ENCODE data around the gene BID. TPM values are rescaled to one million over a fixed set of nuclear protein-coding genes. Genes with fewer than 3 reads are reported as not detected.

Gene BID
- 34.3 and 36.4 TPM in 2 replicates for total RNA-seq

- intact Hi-C loops (cut with micrococcal nuclease), result loop anchor here (10.0 kb wide), 1 partner anchor 560 kb away; the partner anchor contains the start of gene ADA2
Observed at GRCh38 chr22:17774206-17774925, at the start of gene BID. Gene BID, minus strand, starts transcription at chr22:17774469. Its CDS starts 24,353 bp downstream, at chr22:17750116.

DNA sequence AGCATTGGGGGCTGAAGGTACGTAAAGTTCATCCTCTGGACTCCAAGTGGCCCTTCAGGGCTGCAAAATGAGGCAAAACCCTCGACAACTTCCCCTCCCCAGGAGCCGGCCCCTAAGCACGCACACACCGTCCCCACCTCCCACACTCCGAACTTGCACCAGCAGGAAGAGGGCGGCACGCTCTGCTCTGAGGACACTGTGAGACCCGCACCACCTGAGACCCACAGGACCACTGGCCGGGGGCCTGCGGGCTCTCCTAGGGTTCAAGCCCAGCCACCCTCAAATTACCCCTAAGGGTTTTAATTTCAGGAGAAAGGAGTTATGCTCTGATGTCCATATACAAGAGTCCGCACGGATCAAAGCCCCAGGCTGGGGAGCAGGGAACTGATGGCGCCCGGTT lies 49.7 kb upstream of the BID start:
- intact Hi-C loops (cut with micrococcal nuclease), result no loop called here

DNA sequence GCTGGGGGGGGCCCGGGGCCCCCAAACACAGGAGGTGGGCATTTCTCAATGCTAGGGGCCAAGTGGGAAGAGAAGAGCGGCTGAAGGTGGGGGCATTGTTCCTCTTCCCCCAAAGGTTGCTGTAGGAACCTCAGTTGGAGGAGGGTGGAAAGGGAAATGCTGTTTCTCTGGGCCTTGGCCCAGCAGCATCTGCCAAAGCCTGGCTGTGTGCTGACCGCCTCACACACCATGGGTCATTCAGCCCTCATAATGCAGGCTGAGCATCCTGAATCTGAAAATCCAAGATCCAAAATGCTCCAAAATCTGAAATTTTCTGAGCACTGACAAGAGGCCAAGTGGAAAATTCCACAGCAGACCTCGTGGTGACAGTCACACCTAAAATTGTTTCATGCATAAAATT lies 49.0 kb upstream of the BID start:
- intact Hi-C loops (cut with micrococcal nuclease), result no loop called here

DNA sequence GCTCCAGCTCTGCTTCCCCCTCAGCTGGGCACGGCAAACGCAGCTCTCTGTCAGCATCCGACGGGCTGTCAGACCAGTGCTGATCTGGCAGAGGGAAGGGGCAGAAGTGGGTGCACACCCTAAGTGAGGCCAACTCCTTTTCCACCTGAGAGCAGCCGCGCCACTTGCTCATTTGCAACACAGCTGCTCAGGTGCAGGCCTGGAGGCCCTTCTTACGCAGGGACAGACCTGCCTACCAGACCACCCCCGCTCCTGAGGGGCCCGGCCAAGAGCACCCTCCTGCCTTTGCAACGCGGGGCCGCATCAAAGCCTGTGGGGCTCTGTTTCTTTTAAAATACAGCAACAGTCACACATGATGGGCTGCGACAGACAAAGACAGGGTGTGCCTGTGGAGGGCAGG lies 47.8 kb upstream of the BID start:
- intact Hi-C loops (cut with micrococcal nuclease), result no loop called here

DNA sequence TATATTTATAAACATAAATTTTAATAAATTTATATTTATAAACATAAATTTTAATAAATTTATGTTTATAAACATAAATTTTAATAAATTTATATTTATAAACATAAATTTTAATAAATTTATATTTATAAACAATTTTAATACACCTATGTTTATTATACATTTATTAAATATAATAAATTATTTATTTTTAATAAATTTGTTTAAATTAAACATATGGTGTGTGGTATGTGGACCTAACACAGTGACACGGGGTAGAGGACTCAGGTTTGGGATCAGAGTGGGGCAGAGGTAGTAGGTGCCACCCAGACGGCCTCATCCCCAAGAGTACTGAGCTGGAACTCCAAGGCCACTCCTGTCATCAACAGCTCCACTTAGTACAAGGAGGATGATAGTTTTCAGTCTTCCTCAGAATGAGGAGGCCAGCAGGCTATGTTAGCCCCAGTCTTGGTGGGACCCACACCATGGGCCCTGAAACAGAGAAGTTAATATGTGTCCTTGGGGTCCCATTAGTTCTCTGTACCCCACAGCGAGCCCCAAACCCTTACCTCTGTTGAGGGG lies 46.7 kb upstream of the BID start:
- intact Hi-C loops (cut with micrococcal nuclease), result no loop called here

GRCh38 chr22:17818649-17819048 lies 44.4 kb upstream of the BID start:
- intact Hi-C loops (cut with micrococcal nuclease), result no loop called here

- intact Hi-C loops (cut with micrococcal nuclease), result no loop called here
Observed at GRCh38 chr22:17818180-17818579, 43.9 kb upstream of the BID start.

- intact Hi-C loops (cut with micrococcal nuclease), result no loop called here
Observed at GRCh38 chr22:17817511-17818065, 43.3 kb upstream of the BID start.

DNA sequence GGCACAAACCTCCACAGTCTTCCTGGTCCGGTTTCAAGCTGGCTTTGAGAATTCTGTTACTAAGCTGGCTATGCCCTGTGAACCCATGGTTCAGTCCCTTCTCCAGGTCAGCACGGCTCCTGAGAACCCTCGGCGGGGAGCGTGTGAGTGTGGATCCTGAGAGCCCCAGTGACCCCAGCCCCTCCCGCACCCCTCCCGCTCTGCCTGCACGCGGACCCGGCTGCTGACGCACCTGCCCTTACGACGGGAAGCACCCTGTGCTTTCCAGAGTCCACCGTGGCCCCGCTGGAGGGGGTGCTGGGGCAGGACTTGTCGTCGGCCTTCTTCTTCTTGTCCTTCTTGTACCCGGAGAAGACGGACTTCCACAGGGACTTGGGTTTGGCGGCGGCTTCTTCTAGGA lies 42.8 kb upstream of the BID start:
- intact Hi-C loops (cut with micrococcal nuclease), result no loop called here

GRCh38 chr22:17816649-17817048 lies 42.4 kb upstream of the BID start:
- intact Hi-C loops (cut with micrococcal nuclease), result no loop called here

- intact Hi-C loops (cut with micrococcal nuclease), result no loop called here
Observed at GRCh38 chr22:17815703-17816254, 41.5 kb upstream of the BID start.

DNA sequence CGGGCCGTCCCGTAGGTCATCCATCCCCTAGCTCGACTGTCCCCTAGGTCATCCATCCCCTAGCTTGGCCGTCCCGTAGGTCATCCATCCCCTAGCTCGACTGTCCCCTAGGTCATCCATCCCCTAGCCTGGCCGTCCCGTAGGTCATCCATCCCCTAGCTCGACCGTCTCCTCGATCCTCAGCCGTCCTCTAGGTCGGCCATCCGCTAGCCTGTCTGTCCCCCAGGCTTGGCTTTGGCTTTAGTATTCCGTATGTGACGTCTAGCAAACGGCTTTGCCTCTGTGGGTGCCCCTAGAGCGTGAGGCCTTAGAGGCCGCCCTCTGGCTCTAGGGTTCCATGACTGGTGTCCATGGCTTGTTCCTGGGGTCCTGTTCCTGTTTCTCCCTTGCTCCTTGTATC lies 40.6 kb upstream of the BID start:
- intact Hi-C loops (cut with micrococcal nuclease), result no loop called here

DNA sequence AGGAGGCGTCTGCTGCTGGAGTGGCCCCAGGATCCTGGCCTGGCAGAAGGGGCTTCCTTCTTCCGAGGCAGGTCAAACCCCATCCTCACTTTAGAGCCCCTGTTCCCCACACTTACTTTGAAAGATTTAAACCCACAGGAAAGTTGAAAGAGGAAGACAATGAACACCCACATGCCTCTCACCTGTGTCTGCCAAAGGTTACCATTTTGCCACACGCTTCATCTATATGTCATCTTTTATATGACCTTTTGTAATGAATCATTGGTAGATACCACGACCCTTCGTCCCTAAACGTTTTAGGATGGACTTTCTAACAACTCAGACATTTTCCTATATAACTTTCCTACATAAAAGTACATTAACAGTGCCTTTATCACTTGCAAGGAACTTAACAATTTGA lies 39.8 kb upstream of the BID start:
- intact Hi-C loops (cut with micrococcal nuclease), result no loop called here

- intact Hi-C loops (cut with micrococcal nuclease), result no loop called here
Observed at GRCh38 chr22:17811119-17811518, 36.9 kb upstream of the BID start.

DNA sequence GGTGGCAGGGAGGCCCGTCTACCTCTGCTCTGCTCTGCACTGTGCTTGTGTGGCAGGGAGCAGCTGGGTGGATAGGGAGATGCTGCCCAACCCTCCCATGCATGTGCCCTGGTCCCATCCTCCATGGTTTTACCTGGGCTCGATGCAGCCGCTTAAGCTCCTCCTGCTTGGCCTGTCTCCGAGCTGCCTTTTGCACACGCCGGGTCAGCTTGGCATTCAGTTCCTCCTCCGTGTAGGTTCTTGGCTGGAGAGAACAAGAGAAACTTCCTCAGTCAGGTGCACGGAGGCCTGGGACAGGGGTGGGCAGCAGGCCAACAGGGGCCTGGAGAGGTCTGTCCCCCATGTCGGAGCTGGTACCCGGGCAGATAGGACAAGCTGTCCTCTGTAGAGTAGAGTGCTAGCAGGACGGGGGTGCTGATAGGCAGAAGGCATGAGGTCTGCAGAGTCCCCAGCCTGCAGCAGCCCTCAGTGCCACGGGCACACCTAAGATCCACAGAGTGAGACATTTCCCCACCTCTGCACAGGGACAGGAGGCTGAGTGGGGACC lies 36.4 kb upstream of the BID start:
- intact Hi-C loops (cut with micrococcal nuclease), result no loop called here

DNA sequence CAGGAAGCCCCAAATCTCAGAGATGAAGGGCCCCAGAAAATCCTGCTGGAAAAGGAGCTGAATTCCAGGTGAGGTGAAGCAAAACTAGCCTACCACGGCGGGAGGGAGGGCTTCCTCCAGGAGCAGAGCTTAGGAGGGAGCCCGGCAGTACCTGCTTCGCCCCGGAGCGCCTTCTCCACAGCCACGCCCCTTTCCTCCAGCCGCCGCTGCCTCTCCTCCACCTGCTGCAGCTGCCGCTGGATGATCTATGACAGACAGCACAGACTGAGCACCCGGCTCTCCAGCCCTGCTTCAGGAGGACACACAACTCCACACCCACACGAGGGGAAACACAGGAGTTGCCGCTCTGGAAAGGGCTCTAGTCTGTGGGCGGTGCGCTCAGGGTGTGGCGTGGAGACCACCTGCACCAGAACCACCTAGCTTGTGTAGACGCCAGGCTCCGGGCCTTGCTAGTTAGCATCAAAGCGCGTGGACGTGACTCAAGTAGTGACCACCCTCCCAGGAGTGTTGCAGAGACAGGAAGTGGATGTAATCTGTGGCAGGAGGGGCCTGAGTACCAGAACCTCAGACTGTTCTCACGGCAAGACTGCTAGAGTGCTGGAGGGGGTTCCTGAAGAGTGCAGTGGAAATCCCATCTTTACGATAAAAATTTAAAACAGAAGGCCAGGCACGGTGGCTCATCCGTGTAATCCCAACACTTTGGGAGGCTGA lies 34.6 kb upstream of the BID start:
- intact Hi-C loops (cut with micrococcal nuclease), result no loop called here

DNA sequence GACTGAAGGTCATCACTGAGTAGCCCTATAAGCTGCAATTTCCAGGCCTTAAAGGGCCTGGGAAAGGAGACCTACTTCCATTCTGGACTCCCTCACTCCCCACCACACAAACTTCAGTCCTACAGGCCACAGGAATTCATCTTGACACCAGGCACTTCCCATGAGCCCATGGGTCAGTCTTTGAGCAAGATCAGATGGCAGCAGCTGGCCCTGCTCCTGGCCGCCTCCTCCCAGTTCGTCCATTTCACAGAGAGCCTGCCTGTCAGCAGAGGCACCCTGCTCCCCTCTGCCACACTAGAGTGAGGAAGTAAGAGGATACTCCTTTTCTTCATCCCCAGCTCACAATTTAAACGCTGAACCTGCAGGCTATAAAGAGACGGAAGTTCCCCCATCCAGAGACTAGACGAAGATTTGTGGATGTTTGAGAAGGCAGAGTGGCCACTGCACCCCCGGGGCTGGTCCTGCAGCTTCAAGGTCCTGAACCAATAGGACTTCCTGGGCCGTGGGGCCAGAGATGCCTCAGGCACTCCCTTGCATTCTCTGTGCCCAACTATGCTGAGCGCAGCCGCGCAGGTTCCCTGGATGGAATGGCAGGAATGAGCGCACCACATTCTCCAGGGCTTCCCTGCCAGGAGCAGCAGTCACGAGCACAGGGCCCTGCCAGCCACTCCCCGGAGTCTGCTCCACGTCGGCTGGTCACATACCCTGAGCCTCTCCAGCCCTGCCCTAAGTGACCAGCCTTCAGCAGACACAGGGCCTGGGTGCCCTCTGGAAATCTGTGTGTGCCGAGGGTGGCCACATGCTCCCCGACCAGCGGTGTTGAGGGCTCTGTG lies 33.5 kb upstream of the BID start:
- intact Hi-C loops (cut with micrococcal nuclease), result no loop called here

DNA sequence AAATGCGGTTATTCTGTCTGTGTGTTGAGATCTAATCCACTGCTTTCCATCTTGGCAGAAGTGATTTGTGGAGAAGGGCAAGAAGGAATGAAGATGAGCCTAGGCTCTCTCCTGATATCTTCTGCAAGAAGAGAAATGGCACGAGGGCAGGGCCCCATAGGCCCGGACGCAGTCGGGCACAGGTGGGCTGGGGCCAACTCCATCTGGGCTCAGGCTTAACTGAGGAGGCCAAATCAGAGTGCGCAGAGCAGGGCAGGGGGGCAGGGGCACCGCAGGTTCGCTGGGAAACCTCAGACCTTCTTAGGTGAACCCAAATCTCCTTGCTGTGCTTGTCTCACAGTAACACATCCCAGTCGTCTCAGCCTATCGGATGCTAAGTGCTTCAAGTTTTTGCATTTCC lies 32.8 kb upstream of the BID start:
- intact Hi-C loops (cut with micrococcal nuclease), result no loop called here

- intact Hi-C loops (cut with micrococcal nuclease), result no loop called here
Observed at GRCh38 chr22:17806437-17806836, 32.2 kb upstream of the BID start.

DNA sequence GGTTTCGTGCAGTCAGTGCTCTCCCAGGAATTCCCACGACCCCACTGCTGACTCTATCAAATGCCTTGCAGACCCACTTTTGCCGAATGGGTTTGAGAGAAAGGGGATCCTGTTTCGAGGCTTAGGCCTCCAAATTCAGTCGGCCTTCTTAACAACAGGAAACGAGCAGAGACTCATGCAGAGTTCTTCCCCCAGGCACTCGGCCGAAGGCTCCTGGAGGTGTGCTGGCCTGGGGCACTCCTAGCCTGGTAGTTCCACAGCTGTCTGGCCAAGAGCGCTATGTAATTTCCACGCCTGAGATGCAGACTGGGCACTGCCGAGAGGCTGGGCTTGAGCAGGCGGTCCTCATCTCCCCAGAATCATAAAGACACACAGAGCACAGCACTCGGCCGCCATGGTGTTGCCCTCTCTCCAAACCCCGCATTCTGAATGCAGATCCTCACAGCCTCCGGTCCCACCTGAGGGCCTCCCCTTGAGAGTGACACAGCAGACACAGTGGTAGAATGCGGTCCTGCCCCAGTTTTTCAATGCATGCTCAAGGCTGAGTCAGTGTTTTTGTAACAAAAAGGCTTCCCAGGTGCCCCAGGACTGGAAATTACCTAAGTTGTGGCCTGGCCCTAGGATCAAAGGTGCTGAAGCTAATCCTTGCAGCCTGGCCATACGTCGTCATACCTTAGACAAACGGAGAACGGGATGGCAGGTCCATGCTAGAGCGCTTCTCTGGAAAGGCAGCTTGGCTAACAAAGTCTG lies 30.2 kb upstream of the BID start:
- intact Hi-C loops (cut with micrococcal nuclease), result no loop called here
